Loucy (cell line): ENCODE results near the gene MRPL50.

Experiments used
- H2AFZ ChIP-seq: fragments of 200-600 bp; sonication (generic); 2 replicates; pipeline ENCODE4 v1.6.0; 2016; ENCODE audit warnings: antibody characterized with exemption, mild to moderate bottlenecking, low read length, moderate library complexity
- H3F3A ChIP-seq: fragments of 200-600 bp; 2 replicates; pipeline ENCODE4 v1.6.0; 2016; ENCODE audit warnings: antibody characterized with exemption, low read depth, mild to moderate bottlenecking
- H3K27me3 ChIP-seq: fragments of 200-600 bp; sonication (generic); 2 replicates; pipeline ENCODE4 v1.6.1; 2014; ENCODE audit warnings: low read length, mild to moderate bottlenecking; ENCODE audit not compliant: insufficient read depth, poor library complexity, severe bottlenecking
- H3K36me3 ChIP-seq: fragments of 200-600 bp; sonication (generic); 2 replicates; pipeline ENCODE4 v1.6.1; 2016; ENCODE audit warnings: low read length; ENCODE audit not compliant: insufficient read depth
- H3K4me1 ChIP-seq: fragments of 200-600 bp; sonication (generic); 2 replicates; pipeline ENCODE4 v1.5.1; 2014; ENCODE audit warnings: low read length, mild to moderate bottlenecking; ENCODE audit not compliant: insufficient read depth, poor library complexity, severe bottlenecking
- H3K4me2 ChIP-seq: fragments of 200-600 bp; sonication (generic); 2 replicates; pipeline ENCODE4 v1.6.0; 2014; ENCODE audit warnings: antibody characterized with exemption, low read length, low read depth, mild to moderate bottlenecking; ENCODE audit not compliant: poor library complexity, severe bottlenecking
- H3K4me3 ChIP-seq: fragments of 200-600 bp; sonication (generic); 2 replicates; pipeline ENCODE4 v1.5.1; 2014; ENCODE audit warnings: low read length, mild to moderate bottlenecking, mixed read lengths; ENCODE audit not compliant: poor library complexity, severe bottlenecking
- H3K79me2 ChIP-seq: fragments of 200-600 bp; sonication (generic); 2 replicates; pipeline ENCODE4 v1.6.1; 2014; ENCODE audit warnings: low read length; ENCODE audit not compliant: insufficient read depth
- H3K9ac ChIP-seq: fragments of 200-600 bp; sonication (generic); 2 replicates; pipeline ENCODE4 v1.6.0; 2014; ENCODE audit warnings: mild to moderate bottlenecking, low read depth, low read length, moderate library complexity; ENCODE audit not compliant: poor library complexity, severe bottlenecking
- H3K9me2 ChIP-seq: fragments of 200-600 bp; sonication (generic); replicated peaks from 2 replicates; pipeline ENCODE4 v1.6.1; 2016; ENCODE audit warnings: low read depth, low read length, mixed read lengths
- H3K9me3 ChIP-seq: fragments of 200-600 bp; sonication (generic); 2 replicates; pipeline ENCODE4 v1.6.1; 2014; ENCODE audit warnings: mild to moderate bottlenecking, antibody characterized with exemption, low read length, low read depth; ENCODE audit not compliant: insufficient read depth
- H4K20me1 ChIP-seq: fragments of 200-600 bp; sonication (generic); 2 replicates; pipeline ENCODE4 v1.6.0; 2014; ENCODE audit warnings: antibody characterized with exemption, low read length, mild to moderate bottlenecking; ENCODE audit not compliant: insufficient read depth, poor library complexity, severe bottlenecking
- CTCF ChIP-seq: fragments of 200-600 bp; sonication (generic); conservative IDR thresholded peaks from 2 replicates; pipeline ENCODE4 v1.5.1; 2014; ENCODE audit warnings: mild to moderate bottlenecking, antibody characterized with exemption, low read length
- EZH2phosphoT487 ChIP-seq: fragments of 200-600 bp; IDR thresholded peaks from 2 replicates; pipeline ENCODE4 v1.6.1; 2018; ENCODE audit warnings: antibody characterized with exemption, mild to moderate bottlenecking, moderate library complexity, borderline replicate concordance

The MRPL50 gene

GRCh38 chr9:101354143-101354764, 44.2 kb downstream of the MRPL50 start:
- no peaks in the 10 kb centered on the region for H3K79me2 ChIP-seq
- H3K4me3 ChIP-seq, result no peak overlapping the region
- no peak overlapping the region for H3K4me2 ChIP-seq
- TF ChIP-seq EZH2phosphoT487 (no peak), CTCF (no peak)
- H3F3A ChIP-seq, result no peaks in the 10 kb centered on the region
- H3K4me1 ChIP-seq, result no peaks in the 10 kb centered on the region
- H2AFZ ChIP-seq, result no peak overlapping the region
- no peaks in the 10 kb centered on the region for H3K9me2 ChIP-seq
- H3K36me3 ChIP-seq, result no peaks in the 10 kb centered on the region
- H3K27me3 ChIP-seq, result no peaks in the 10 kb centered on the region
- H3K9ac ChIP-seq, result no peak overlapping the region
- no peaks in the 10 kb centered on the region for H4K20me1 ChIP-seq
- no peaks in the 10 kb centered on the region for H3K9me3 ChIP-seq

- no peaks in the 10 kb centered on the region for H4K20me1 ChIP-seq
- H3K9ac ChIP-seq, result no peak overlapping the region
- no peaks in the 10 kb centered on the region for H3F3A ChIP-seq
- no peaks in the 10 kb centered on the region for H3K27me3 ChIP-seq
- H3K36me3 ChIP-seq, result no peaks in the 10 kb centered on the region
- TF ChIP-seq EZH2phosphoT487, result no peak
- TF ChIP-seq CTCF, result no peak
- H3K4me1 ChIP-seq, result no peaks in the 10 kb centered on the region
- no peaks in the 10 kb centered on the region for H3K9me2 ChIP-seq
- no peak overlapping the region for H3K4me2 ChIP-seq
- H3K79me2 ChIP-seq, result no peaks in the 10 kb centered on the region
- H3K9me3 ChIP-seq, result no peaks in the 10 kb centered on the region
- H2AFZ ChIP-seq, result no peak overlapping the region
- no peak overlapping the region for H3K4me3 ChIP-seq
These were observed 44.7 kb downstream of the MRPL50 start for GRCh38 chr9:101353683-101354082.

- no peaks in the 10 kb centered on the region for H4K20me1 ChIP-seq
- no peaks in the 10 kb centered on the region for H3K9me3 ChIP-seq
- no peaks in the 10 kb centered on the region for H3K27me3 ChIP-seq
- H3F3A ChIP-seq, result no peaks in the 10 kb centered on the region
- no peak overlapping the region for H2AFZ ChIP-seq
- no peak overlapping the region for H3K4me3 ChIP-seq
- no peaks in the 10 kb centered on the region for H3K9me2 ChIP-seq
- no peaks in the 10 kb centered on the region for H3K79me2 ChIP-seq
- H3K9ac ChIP-seq, result no peak overlapping the region
- no peak overlapping the region for H3K4me2 ChIP-seq
- H3K4me1 ChIP-seq, result no peaks in the 10 kb centered on the region
- no peak for TF ChIP-seq CTCF
- H3K36me3 ChIP-seq, result no peaks in the 10 kb centered on the region
These were observed 45.4 kb downstream of the MRPL50 start for GRCh38 chr9:101352892-101353463.
